Nephron progenitor cell (in vitro differentiated cells): ENCODE results near the gene ANKRD17.

Experiments
- DNase-seq: peaks from one replicate; pipeline ENCODE4 v3.0.0; 2021
- H3K27ac Mint-ChIP-seq: 2 replicates; pipeline ENCODE4 v1.8.0; 2021; ENCODE audit warnings: mild to moderate bottlenecking, moderate library complexity, mixed read lengths
- H3K27me3 Mint-ChIP-seq: 2 replicates; pipeline ENCODE4 v1.8.0; 2021; ENCODE audit warnings: mild to moderate bottlenecking, low read depth, mixed read lengths; ENCODE audit not compliant: poor library complexity
- H3K36me3 Mint-ChIP-seq: 2 replicates; pipeline ENCODE4 v1.8.0; 2021; ENCODE audit warnings: low read depth, mixed read lengths
- H3K4me1 Mint-ChIP-seq: 2 replicates; pipeline ENCODE4 v1.8.0; 2021; ENCODE audit warnings: mixed read lengths
- H3K4me3 Mint-ChIP-seq: 2 replicates; pipeline ENCODE4 v1.8.0; 2021; ENCODE audit warnings: mild to moderate bottlenecking, moderate library complexity, mixed read lengths
- H3K9me3 Mint-ChIP-seq: 2 replicates; pipeline ENCODE4 v1.8.0; 2021; ENCODE audit warnings: mild to moderate bottlenecking, moderate library complexity, mixed read lengths
- TF ChIP-seq, protein P1 (sequence below): fragments of 200-600 bp; sonication (generic); IDR thresholded peaks from 2 replicates; pipeline ENCODE4 v1.5.0; 2021; ENCODE audit warnings: antibody characterized with exemption

Gene ANKRD17

DNA sequence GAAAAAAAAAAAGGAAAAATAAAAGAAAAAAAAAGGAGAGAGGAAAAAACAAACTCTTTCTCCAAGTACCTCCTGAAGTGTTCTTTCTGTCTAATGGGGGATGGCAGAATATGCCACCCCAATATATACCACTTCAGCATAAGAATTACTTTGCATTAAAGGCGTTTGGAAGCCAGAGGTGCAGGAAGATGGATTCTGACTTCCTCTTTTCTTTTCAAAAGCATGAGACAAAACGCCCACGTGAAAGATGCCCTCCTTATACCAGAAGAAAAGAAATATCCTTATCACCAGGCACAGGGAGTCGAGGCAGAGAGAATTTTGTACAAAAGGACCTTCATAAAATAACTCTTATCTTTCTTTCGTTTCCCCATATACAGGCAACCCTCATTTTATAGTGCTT is 230.0 kb downstream of the ANKRD17 start:
- Mint-ChIP-seq H3K27ac (no peak overlapping the region), H3K4me1 (no peaks in the 10 kb centered on the region), H3K9me3 (peaks cover 13% of the 10 kb centered on the region), H3K4me3 (no peak overlapping the region), H3K27me3 (peaks cover 2% of the 10 kb centered on the region), H3K36me3 (peaks cover 4% of the 10 kb centered on the region)
- TF ChIP-seq, protein P1, sequence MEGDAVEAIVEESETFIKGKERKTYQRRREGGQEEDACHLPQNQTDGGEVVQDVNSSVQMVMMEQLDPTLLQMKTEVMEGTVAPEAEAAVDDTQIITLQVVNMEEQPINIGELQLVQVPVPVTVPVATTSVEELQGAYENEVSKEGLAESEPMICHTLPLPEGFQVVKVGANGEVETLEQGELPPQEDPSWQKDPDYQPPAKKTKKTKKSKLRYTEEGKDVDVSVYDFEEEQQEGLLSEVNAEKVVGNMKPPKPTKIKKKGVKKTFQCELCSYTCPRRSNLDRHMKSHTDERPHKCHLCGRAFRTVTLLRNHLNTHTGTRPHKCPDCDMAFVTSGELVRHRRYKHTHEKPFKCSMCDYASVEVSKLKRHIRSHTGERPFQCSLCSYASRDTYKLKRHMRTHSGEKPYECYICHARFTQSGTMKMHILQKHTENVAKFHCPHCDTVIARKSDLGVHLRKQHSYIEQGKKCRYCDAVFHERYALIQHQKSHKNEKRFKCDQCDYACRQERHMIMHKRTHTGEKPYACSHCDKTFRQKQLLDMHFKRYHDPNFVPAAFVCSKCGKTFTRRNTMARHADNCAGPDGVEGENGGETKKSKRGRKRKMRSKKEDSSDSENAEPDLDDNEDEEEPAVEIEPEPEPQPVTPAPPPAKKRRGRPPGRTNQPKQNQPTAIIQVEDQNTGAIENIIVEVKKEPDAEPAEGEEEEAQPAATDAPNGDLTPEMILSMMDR, result no peak
- no peak for DNase-seq
